Fibroblast of villous mesenchyme (primary cell): ENCODE results near the gene NUP54. TPM values are rescaled to one million over a fixed set of nuclear protein-coding genes. Genes with fewer than 3 reads are reported as not detected.

Experiments used
- DNase-seq: peaks from one replicate; pipeline ENCODE4 v3.0.0-alpha.2; 2010; ENCODE audit warnings: low read depth
- H3K4me3 ChIP-seq: 2 replicates; pipeline ENCODE4 v1.5.1; 2011; ENCODE audit warnings: low read depth, mild to moderate bottlenecking, low read length
- total RNA-seq: library from RNA; depleted of rRNA; stranded (reverse); fragments of >200 nt; gene quantifications from 2 replicates; pipeline ENCODE4 v1.2.3, GENCODE V29; 2012
- TF ChIP-seq, protein P1 (sequence below): IDR thresholded peaks from 2 replicates; pipeline ENCODE4 v1.5.1; 2012; ENCODE audit warnings: low read depth, mild to moderate bottlenecking, low read length; ENCODE audit not compliant: insufficient read depth

The NUP54 gene
- total RNA-seq, 1 donor, result 67.4 TPM

DNA sequence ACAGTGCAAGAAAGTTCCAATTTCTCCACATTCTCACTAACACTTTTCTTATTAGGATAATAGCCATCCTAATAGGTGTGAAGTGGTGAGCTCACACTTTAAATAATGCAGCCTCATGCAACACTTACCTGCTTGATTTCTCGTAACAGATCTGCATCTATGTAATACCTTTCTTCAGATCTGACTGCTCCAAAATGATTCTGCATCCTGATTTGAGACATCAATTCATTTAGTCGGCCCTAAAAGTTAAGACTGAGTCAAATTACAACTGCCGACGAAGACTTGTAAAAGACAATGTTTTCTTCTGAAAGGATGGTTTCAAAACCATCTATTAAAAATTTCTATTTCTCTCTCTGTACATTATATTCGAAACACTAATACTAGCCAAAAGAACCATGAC, 30.7 kb downstream of the NUP54 start:
- H3K4me3 ChIP-seq, result no peak overlapping the region
- no peak for DNase-seq
- TF ChIP-seq, protein P1, sequence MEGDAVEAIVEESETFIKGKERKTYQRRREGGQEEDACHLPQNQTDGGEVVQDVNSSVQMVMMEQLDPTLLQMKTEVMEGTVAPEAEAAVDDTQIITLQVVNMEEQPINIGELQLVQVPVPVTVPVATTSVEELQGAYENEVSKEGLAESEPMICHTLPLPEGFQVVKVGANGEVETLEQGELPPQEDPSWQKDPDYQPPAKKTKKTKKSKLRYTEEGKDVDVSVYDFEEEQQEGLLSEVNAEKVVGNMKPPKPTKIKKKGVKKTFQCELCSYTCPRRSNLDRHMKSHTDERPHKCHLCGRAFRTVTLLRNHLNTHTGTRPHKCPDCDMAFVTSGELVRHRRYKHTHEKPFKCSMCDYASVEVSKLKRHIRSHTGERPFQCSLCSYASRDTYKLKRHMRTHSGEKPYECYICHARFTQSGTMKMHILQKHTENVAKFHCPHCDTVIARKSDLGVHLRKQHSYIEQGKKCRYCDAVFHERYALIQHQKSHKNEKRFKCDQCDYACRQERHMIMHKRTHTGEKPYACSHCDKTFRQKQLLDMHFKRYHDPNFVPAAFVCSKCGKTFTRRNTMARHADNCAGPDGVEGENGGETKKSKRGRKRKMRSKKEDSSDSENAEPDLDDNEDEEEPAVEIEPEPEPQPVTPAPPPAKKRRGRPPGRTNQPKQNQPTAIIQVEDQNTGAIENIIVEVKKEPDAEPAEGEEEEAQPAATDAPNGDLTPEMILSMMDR, result no peak

DNA sequence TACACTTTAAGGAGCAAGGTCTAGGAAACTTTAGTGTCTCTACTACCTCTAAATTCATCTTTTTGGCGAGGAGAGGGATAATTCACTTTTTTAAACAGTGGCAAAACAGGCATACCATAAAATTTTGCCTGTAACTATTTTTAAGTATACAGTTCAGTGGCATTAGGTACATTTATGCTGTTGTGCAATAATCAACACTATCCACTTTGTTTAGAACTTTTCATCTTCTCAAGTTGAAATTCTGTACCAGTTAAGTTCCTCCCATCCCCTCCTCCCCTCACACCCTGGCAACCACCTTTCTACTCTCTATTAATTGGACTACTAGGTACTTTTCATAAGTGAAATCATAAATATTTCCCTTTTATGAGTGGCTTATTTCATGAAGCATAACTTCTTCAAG, 31.4 kb downstream of the NUP54 start:
- TF ChIP-seq, protein P1, result no peak
- H3K4me3 ChIP-seq, result no peak overlapping the region
- DNase-seq, result no peak

DNA sequence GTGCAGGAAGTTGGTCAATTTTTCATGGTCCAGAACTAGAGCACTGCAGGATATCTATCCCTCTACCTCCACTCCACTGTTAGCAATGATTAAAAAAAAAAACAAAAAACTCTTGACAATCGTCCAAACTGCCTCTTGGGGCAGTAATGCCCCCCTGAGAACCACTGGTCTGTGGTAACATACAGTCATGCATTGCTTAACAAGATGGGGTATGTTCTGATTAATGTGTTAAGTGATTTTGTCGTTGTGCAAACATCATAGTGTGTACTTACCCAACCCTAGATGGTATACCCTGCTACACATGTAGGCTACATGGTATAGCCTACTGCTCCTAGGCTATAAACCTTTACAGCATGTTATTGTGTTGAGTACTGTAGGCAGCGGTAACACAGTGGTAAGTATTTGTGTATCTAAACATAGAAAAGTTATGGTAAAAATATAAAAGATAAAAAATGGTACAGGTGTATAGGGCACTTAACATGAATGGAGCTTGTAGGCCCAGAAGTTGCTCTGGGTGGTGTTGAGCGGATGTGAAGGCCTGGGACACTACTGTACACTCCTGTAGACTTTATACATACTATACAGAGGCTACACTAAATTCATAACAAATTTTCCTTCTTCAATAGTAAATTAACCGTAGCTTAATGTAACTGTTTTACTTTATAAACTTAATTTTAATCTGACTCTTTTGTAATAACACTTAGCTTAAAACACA, 39.6 kb downstream of the NUP54 start:
- TF ChIP-seq, protein P1, result no peak
- no peak overlapping the region for H3K4me3 ChIP-seq
- DNase-seq, result peak; percentile 15

DNA sequence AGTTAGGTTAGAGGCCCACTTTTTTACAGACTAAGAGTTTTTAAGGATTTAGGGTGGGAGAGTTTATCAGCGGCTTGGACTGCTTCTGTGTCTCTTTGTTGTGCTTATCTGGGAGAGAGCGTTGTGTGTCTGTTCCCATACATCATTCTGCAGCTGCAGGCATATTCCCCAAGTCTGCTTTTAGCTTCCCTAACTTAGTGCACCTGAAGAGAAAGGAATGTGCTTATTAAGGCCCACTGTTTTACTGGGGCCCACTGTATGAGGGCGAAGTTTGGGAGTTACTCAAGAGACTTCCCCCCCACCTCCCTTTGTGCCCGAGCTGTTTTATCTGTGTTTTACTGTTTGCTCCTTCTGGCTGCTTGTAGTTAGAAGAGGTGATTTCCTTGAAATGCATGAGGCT, 41.8 kb downstream of the NUP54 start:
- TF ChIP-seq, protein P1, result no peak
- no peak for DNase-seq
- H3K4me3 ChIP-seq, result no peak overlapping the region

DNA sequence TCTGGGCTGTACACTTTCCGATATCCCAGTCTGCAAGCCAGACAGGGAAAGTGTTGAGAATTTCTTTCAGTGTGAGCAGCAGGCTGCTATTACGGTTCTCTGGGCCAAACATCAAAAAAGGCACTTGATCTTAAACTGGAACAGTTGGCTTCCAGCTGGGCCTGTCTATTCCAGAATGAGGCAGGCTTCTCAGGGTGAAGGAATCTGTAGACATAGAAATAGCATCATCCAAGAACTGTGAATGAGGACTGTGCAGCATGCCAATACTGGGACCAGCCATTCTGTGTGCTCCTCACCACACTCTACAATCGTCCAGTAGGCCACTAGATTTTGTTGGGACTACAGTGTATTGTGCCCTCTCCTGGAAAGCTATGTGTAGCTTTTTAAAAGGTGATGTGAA, 42.5 kb downstream of the NUP54 start:
- no peak overlapping the region for H3K4me3 ChIP-seq
- TF ChIP-seq, protein P1, result no peak
- DNase-seq, result no peak

DNA sequence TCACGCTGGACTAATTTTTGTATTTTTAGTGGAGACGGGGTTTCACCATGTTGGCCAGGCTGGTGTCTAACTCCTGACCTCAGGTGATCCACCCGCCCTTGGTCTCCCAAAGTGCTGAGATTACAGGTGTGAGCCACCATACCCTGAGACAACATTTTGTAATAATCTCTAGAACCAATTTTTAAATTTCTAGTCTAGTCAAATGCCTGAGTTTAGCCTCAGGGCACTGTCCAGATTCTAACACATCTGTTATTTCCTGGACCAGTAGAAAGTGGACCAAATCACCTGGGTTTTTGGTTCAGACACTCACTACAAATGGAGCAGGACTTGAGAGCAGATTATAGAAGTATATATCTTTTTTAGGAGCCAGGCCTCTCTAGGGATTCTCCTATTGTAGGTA, 52.1 kb downstream of the NUP54 start:
- no peak for DNase-seq
- TF ChIP-seq, protein P1, result no peak
- H3K4me3 ChIP-seq, result no peak overlapping the region

DNA sequence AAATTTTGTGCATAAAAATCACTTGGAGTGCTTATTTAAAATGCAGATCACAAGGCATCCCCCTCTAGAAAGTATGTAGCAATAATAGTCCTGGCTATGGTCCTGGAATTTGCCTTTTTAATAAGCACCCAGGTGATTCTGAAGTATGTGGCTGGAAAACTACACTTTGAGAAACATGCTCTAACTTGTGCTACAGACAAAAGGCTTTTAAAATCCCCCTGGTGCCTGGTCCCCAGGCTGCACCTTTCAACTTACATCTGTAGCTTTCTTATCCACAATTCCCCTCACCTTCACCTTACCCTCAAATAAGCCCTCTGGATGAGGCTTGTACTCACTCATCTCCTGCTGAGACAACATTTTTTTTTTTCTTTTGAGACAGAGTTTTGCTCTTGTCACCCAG, 52.6 kb downstream of the NUP54 start:
- TF ChIP-seq, protein P1, result no peak

More for the DNA sequence above, 52.6 kb downstream of the NUP54 start:
- no peak for DNase-seq
- H3K4me3 ChIP-seq, result no peak overlapping the region
